ENCODE data around the gene YY2. TPM values are rescaled to one million over a fixed set of nuclear protein-coding genes. Genes with fewer than 3 reads are reported as not detected.

The YY2 gene
- total RNA-seq, 4 donors from 2014 or later = 0.09 to 3.4 (median 0.81) TPM

DNA sequence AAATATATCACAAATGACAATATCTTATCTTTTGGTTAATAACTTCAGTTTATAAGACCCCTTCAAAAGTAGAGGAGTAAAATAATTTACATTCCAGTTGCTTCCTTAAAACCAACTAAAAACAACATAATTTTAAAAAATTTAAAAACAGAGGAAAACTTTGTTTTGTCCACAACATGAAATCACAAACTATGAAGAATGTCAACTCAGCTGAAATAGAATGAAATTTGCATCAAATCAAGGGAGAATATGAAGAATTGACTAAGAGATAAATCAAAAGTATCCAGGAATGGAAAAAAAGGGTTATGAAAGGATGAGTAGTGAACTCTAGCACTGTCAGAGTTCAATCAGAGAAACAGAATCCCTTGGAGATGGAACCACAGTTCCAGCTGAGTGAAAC lies 2.2 kb upstream of the YY2 start:
- Histone ChIP-seq H3K27ac (no peak overlapping the region), H3K9me3 (no peaks in the 10 kb centered on the region), H3K36me3 (peaks cover 0 to 67% (median 5%) of the 10 kb centered on the region in 3 donors), H3K27me3 (no peaks in the 10 kb centered on the region), H3K4me1 (no peaks in the 10 kb centered on the region), H3K4me3 (no peak overlapping the region)
- intact Hi-C loops (cut with DNase I) = no loop called here
- no peak for TF ChIP-seq POLR2A (IDR thresholded peaks at IDR 0.05)
- TF ChIP-seq CTCF (IDR thresholded peaks at IDR 0.05) = no peak
- DNase-seq = no peak

GRCh38 chrX:21856504-21856903 lies 717 bp downstream of the YY2 start:
- Histone ChIP-seq H3K27ac (no peak overlapping the region), H3K4me3 (no peak overlapping the region), H3K9me3 (no peaks in the 10 kb centered on the region), H3K27me3 (no peaks in the 10 kb centered on the region), H3K4me1 (no peaks in the 10 kb centered on the region), H3K36me3 (peaks cover 0 to 52% (median 5%) of the 10 kb centered on the region in 3 donors)
- WGBS, 2 donors = 88% methylated on average over 8 of the region's 21 CpGs; no CpG with 5 or more reads in 1 of the 2 donors
- no peak for DNase-seq
- intact Hi-C loops (cut with DNase I) = no loop called here
- TF ChIP-seq CTCF (IDR thresholded peaks at IDR 0.05) = no peak
- no peak for TF ChIP-seq POLR2A (IDR thresholded peaks at IDR 0.05)

DNA sequence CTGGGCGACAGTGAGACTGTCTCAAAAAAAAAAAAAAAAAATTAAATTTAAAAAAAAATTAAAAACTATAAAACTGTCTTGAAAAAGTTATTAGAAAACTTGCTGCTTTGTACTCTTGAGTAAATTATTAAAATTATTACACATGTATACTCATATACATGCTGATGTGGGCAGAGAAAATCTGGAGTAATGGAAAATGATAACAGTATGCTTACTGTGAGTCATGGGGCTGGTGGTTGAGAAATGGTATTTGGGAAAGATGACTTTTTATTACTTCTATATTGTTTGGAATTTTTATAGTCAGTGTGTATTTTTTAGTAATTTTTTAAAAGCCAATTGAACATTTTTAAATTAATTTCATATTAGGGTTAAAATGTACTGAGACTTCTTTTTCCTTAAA lies 7.5 kb downstream of the YY2 start:
- TF ChIP-seq POLR2A (IDR thresholded peaks at IDR 0.05) (no peak), CTCF (IDR thresholded peaks at IDR 0.05) (no peak)
- intact Hi-C loops (cut with DNase I) = no loop called here
- H3K9me3 ChIP-seq = no peaks in the 10 kb centered on the region
- no peak overlapping the region for H3K27ac ChIP-seq
- H3K27me3 ChIP-seq = no peaks in the 10 kb centered on the region
- H3K4me3 ChIP-seq = no peak overlapping the region
- WGBS, 2 donors = 92 to 100% methylated on average over 1 of the region's 1 CpG
- no peaks in the 10 kb centered on the region for H3K36me3 ChIP-seq
- H3K4me1 ChIP-seq = no peaks in the 10 kb centered on the region
- no peak for DNase-seq

GRCh38 chrX:21865436-21865835 lies 9.6 kb downstream of the YY2 start:
- intact Hi-C loops (cut with DNase I) = no loop called here
- Histone ChIP-seq H3K4me3 (no peak overlapping the region), H3K36me3 (no peaks in the 10 kb centered on the region), H3K4me1 (no peaks in the 10 kb centered on the region), H3K27me3 (no peaks in the 10 kb centered on the region), H3K9me3 (no peaks in the 10 kb centered on the region), H3K27ac (no peak overlapping the region)
- no peak for TF ChIP-seq POLR2A (IDR thresholded peaks at IDR 0.05)
- TF ChIP-seq CTCF (IDR thresholded peaks at IDR 0.05) = no peak
- DNase-seq = no peak

DNA sequence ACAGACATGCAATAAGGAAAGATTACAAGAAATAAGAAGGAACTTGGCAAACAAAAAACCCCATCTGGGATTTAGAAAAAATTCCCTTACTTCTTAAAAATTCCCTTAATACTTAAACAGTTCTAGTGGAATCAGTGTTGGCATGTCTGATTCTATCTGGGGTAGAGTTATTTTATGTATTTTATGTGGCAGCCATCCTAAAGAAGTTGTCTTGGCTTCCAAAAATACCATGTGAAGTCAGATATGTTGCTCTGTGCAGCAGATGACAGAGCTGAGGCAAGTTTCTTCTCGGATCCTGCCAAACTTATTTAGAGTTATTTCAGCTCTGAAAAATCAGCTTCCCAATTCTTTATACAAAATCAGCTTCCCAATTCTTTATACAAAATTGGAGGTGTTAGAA lies 14.7 kb downstream of the YY2 start:
- no peak for DNase-seq
- WGBS, 2 donors = 50 to 100% methylated on average over 1 of the region's 1 CpG
- intact Hi-C loops (cut with DNase I) = no loop called here

More for the DNA sequence above, 14.7 kb downstream of the YY2 start:
- H3K9me3 ChIP-seq = no peaks in the 10 kb centered on the region
- TF ChIP-seq CTCF (IDR thresholded peaks at IDR 0.05) (no peak), POLR2A (IDR thresholded peaks at IDR 0.05) (no peak)
- no peaks in the 10 kb centered on the region for H3K27me3 ChIP-seq
- no peaks in the 10 kb centered on the region for H3K4me1 ChIP-seq
- H3K27ac ChIP-seq = no peak overlapping the region
- no peak overlapping the region for H3K4me3 ChIP-seq
- H3K36me3 ChIP-seq = no peaks in the 10 kb centered on the region

Measured in esophagus squamous epithelium (tissue), 5 donors.